Smooth muscle cell of the pulmonary artery (primary cell): Measurements from ENCODE around the gene ZNF121. TPM values are rescaled to one million over a fixed set of nuclear protein-coding genes. Genes with fewer than 3 reads are reported as not detected.

Experiments
- total RNA-seq: library from RNA; depleted of rRNA; stranded (reverse); fragments of >200 nt; gene quantifications from 2 replicates; pipeline ENCODE4 v1.2.3, GENCODE V29; 2014

ZNF121 gene
- total RNA-seq: 28.0 and 38.9 TPM in 2 replicates

DNA sequence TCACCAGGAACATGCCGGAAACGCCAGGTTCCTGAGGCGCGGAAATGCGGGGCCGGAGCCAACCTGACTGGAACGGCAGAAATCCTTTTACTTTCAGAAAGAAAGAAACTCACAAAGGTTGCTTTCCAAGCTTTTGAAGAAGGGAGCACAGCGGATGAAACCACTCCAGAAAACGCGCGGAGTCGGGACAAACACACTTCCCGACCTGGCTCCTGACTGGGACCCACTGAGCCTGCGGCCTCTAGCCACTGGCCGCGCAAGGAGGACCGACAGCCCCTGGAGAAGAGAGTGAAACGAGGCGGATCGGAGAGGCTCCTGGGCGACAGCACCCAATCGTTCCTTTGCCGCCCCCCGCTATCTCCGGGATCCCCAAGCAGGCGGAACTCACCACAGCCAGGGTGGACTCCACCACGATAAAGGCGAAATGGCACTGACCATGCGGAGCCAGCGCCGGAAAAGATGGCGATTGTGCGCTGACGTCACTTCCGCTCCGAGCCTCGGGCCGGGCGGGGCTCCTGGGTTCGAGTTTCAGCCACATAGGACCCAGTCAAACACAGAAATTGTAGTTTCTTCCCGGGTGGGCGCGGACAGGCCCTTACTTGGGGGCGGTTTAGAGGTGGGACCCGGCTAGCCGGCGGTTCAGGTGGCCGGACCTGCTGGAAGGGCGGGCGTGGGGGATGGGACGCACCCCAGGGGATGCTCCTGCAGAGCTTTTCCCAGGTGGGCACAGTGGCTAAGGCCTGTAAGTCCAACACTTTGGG lies at the start of gene ZNF121:
TSS of gene ZNF121 (minus strand) at position 432 of the 761 bp plus-strand sequence. CDS start 16,407 bp downstream, outside the sequence.

DNA sequence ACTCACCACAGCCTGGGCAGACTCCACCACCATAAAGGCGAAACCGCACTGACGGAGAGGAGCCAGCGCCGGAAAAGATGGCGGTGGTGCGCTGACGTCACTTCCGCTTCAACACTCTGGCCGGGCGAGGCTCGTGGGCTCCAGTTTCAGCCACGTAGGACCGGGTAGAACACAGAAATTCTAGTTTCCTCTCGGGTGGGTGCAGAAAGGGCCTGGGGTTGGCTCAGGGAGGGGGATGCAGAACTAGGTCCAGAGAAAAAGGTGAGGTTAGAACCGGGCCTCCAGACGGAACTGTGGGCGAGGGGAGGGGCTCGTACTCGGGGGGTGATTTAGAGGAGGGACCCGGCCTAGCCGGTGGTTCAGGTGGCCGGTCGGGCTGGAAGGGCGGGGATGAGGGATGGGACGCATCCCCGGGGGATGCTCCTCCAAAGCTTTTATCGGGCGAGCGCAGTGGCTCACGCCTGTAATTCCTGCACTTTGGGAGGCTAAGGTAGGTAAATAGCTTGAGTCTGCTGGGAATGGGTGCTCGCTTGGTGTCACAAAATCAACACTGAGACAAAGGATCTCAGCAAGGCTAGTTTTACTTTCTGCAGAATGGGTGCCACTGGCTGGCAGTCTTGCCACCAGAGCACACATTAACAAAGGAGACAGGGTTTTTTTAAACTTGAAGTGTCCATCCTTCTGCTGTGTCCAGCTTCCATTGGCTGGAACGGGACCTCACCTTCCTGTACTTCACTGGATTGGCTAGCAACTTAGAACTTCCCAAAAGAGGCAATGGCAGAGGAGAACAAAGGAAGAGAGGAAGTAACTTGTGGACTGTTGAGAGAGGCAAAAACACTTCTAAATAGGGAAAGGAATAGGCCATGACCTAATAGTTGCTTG lies 37.1 kb upstream of the ZNF121 start, which contains the start of gene ZNF561:
TSS of gene ZNF561 (minus strand) at position 77 of the 882 bp plus-strand sequence. CDS start 1,776 bp downstream, outside the sequence.

DNA sequence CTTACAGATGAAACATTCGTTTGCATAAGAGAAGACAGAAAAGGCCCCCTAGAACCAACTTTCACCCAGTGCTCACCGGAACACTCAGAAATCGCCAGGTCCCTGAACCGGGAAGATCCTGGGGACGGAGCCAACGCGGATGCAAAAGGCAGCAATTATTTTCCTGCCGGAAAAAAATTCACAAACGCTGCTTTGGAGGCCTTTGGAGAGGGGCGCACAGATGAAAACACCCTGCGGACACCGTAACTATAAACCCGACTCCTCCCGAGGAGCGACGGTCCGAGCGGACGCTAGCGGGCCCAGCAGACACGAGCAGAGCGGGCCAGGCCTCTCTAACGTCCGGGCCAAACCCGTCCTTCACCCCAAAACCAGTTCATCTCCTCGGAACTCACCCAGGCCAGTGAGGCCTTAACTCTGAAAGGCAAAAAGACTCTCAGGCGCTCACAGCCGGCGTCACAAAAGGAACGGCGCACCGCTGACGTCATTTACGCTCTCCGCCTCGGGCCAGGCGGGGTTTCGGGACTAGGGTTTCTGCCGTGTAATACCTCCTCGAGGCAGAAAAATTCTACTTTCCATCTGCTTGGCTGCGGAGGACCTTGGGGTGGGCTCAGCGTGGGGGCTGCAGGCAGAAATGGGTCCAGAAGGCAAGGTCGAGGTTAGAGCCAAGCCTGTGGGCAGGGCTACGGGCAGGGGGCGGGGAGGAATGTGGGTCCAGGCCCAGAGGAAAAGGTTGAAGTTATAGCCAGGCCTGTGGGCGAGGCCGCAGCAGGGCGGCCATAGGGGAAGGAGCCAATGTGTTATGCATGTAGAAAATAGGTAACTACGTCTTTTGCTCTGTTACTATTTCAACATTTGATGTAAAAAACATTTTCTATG lies 45.9 kb downstream of the ZNF121 start, which contains the start of gene ZNF426:
TSS of gene ZNF426 (minus strand) at position 463 of the 876 bp plus-strand sequence. CDS start 2,413 bp downstream, outside the sequence.

Other genes with a start within 250 kb of the ZNF121 start
- 1.3 and 2.0 TPM in 2 replicates for gene ZNF177, start 221.5 kb downstream of the ZNF121 start, total RNA-seq
- 6.2 and 8.7 TPM in 2 replicates for gene ZNF266, start 148.9 kb downstream of the ZNF121 start, total RNA-seq
- gene ZNF560, start 85.9 kb downstream of the ZNF121 start, total RNA-seq: 0.33 and 1.1 TPM in 2 replicates
- gene ZNF426, start 45.9 kb downstream of the ZNF121 start, total RNA-seq: 16.6 and 23.3 TPM in 2 replicates
- gene ZNF561, start 36.7 kb upstream of the ZNF121 start, total RNA-seq: 39.2 and 42.5 TPM in 2 replicates
- 18.0 and 25.0 TPM in 2 replicates for gene ZNF562, start 90.6 kb upstream of the ZNF121 start, total RNA-seq
- 9.7 and 18.0 TPM in 2 replicates for gene ZNF846, start 184.2 kb upstream of the ZNF121 start, total RNA-seq
- 15.1 and 19.5 TPM in 2 replicates for gene FBXL12, start 234.6 kb upstream of the ZNF121 start, total RNA-seq
- gene UBL5, start 243.4 kb upstream of the ZNF121 start, total RNA-seq: 88.2 and 107 TPM in 2 replicates